Thyroid gland (tissue), 4 donors: Measurements from ENCODE around the gene COL21A1. TPM values are rescaled to one million over a fixed set of nuclear protein-coding genes. Genes with fewer than 3 reads are reported as not detected.

ENCODE experiments used
- DNase-seq, 2 donors: peaks; one replicate each; pipeline ENCODE4 v3.0.0-alpha.2; 2019
- H3K27ac ChIP-seq, 3 donors: fragments of 200-600 bp; sonication (generic); 1 replicate in 2 of 3; 2 replicates in 1 of 3; pipeline ENCODE4 v1.5.1; 2016 to 2019; ENCODE audit warnings: mild to moderate bottlenecking in 1 of 3, moderate library complexity in 1 of 3
- H3K27me3 ChIP-seq: fragments of 200-600 bp; sonication (generic); one replicate; pipeline ENCODE4 v1.5.1; 2019
- H3K36me3 ChIP-seq, 2 donors: fragments of 200-600 bp; sonication (generic); one replicate each; pipeline ENCODE4 v1.5.1; 2016 to 2019
- H3K4me1 ChIP-seq, 2 donors: fragments of 200-600 bp; sonication (generic); one replicate each; pipeline ENCODE4 v1.5.1; 2017 to 2019
- H3K4me3 ChIP-seq, 3 donors: fragments of 200-600 bp; sonication (generic); replicated peaks in 1 of 3; 1 replicate in 2 of 3; 2 replicates in 1 of 3; pipeline ENCODE4 v1.5.1; 2016; ENCODE audit warnings: mild to moderate bottlenecking in 1 of 3
- H3K9me3 ChIP-seq: fragments of 200-600 bp; sonication (generic); one replicate; pipeline ENCODE4 v1.5.1; 2017
- POLR2A ChIP-seq, 2 donors: fragments of 450-650 bp; IDR thresholded peaks; one replicate each; pipeline ENCODE4 v1.6.1; 2017; ENCODE audit warnings: antibody characterized with exemption in 2 of 2, mild to moderate bottlenecking in 2 of 2, moderate library complexity in 1 of 2
- WGBS, 2 donors: methylation state at CpG; one replicate each; pipeline ENCODE4 v1.1.5; 2017; 5-methylcytosine and 5-hydroxymethylcytosine counted together
- intact Hi-C: fragments of 100-400 bp; cut with DNase I; formaldehyde crosslinking; loops from one replicate; pipeline ENCODE4 v1.15.1; 2023
- total RNA-seq, 4 donors: library from RNA; depleted of rRNA; stranded (reverse); fragments of >200 nt; gene quantifications; one replicate each; pipeline ENCODE4 v1.2.3, GENCODE V29; 2016
- TF ChIP-seq, protein P1 (sequence below), 6 experiments: fragments of 200-600 bp in 3 of 6; fragments of 450-650 bp in 3 of 6; sonication (generic) in 3 of 6; IDR thresholded peaks; one replicate each; pipeline ENCODE4 v1.5.1; 2016 to 2019; ENCODE audit warnings: antibody characterized with exemption in 6 of 6, mild to moderate bottlenecking in 2 of 6, inconsistent platforms in 1 of 6, moderate library complexity in 1 of 6

Gene COL21A1
- total RNA-seq, 4 donors from 2014 or later = 1.6 to 8.8 (median 3.0) TPM

DNA sequence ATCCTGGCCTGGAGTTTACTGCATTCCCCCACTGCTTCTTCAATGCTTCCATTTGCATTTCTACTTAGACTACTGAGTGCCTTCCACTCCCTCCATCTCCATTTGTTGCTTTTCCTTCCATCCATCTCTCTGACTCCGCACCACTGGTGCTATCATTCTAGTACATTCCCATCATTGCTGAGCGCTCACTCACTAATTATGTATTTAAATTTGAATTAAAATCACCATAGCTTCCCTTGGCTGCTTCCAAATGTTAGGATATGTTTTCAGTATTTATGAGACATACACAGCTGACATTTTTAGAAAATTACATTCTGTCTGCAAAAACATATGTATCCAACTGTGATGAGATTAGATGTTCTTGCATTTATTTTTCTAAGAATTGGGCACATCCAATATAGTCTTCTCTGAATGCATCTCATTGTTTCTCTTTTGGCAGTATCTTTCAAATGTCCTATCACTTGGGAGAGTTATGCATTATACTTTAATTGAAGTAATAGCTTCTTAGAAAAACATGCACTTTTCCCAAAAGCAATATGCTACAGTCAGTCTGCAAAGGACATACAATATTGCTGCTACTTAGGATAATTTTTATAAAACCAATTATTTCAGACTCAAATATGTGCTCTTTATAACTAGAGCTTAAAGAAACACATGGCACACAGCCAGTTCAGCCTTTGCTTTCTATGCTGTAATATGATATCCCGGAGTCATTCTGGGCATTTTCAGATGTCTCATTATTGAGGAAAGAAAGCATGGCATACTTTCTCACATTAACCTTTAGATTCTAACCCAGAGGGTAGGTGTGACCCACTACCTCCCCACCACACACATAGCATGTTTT is 12.1 kb upstream of the COL21A1 start:
- WGBS, 2 donors = 69 to 77% methylated on average over 3 of the region's 3 CpGs

GRCh38 chr6:56255349-56255748 is 8.0 kb upstream of the COL21A1 start:
- WGBS, 2 donors = 82 to 92% methylated on average over 1 of the region's 1 CpG
- Histone ChIP-seq H3K27ac (no peak overlapping the region), H3K4me1 (no peaks in the 10 kb centered on the region), H3K27me3 (no peaks in the 10 kb centered on the region), H3K36me3 (no peaks in the 10 kb centered on the region), H3K4me3 (no peak overlapping the region), H3K9me3 (no peaks in the 10 kb centered on the region)
- no peak for DNase-seq
- intact Hi-C loops = no loop called here
- TF ChIP-seq POLR2A (IDR thresholded peaks at IDR 0.05) = no peak
- TF ChIP-seq, protein P1, sequence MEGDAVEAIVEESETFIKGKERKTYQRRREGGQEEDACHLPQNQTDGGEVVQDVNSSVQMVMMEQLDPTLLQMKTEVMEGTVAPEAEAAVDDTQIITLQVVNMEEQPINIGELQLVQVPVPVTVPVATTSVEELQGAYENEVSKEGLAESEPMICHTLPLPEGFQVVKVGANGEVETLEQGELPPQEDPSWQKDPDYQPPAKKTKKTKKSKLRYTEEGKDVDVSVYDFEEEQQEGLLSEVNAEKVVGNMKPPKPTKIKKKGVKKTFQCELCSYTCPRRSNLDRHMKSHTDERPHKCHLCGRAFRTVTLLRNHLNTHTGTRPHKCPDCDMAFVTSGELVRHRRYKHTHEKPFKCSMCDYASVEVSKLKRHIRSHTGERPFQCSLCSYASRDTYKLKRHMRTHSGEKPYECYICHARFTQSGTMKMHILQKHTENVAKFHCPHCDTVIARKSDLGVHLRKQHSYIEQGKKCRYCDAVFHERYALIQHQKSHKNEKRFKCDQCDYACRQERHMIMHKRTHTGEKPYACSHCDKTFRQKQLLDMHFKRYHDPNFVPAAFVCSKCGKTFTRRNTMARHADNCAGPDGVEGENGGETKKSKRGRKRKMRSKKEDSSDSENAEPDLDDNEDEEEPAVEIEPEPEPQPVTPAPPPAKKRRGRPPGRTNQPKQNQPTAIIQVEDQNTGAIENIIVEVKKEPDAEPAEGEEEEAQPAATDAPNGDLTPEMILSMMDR (IDR thresholded peaks at IDR 0.05) = no peak

More for the DNA sequence above, 12.1 kb upstream of the COL21A1 start:
- no peak overlapping the region for H3K4me3 ChIP-seq
- no peaks in the 10 kb centered on the region for H3K4me1 ChIP-seq
- peak; percentile 7 to 9 for DNase-seq
- H3K36me3 ChIP-seq = no peaks in the 10 kb centered on the region
- TF ChIP-seq, protein P1 (IDR thresholded peaks at IDR 0.05) = no peak
- no peak for TF ChIP-seq POLR2A (IDR thresholded peaks at IDR 0.05)
- H3K9me3 ChIP-seq = no peaks in the 10 kb centered on the region
- H3K27me3 ChIP-seq = no peaks in the 10 kb centered on the region
- no peak overlapping the region for H3K27ac ChIP-seq
- intact Hi-C loops = no loop called here

GRCh38 chr6:56250266-56250665 is 2.9 kb upstream of the COL21A1 start:
- intact Hi-C loops = no loop called here
- Histone ChIP-seq H3K27ac (no peak overlapping the region), H3K27me3 (no peaks in the 10 kb centered on the region), H3K9me3 (no peaks in the 10 kb centered on the region), H3K4me3 (no peak overlapping the region), H3K4me1 (peaks cover 5 to 15% of the 10 kb centered on the region in 2 donors), H3K36me3 (no peaks in the 10 kb centered on the region)
- no peak for DNase-seq
- TF ChIP-seq, protein P1 (IDR thresholded peaks at IDR 0.05) = no peak
- TF ChIP-seq POLR2A (IDR thresholded peaks at IDR 0.05) = no peak
- 51 to 94% methylated on average over 1 to 2 of the region's 2 CpGs for WGBS, 2 donors

DNA sequence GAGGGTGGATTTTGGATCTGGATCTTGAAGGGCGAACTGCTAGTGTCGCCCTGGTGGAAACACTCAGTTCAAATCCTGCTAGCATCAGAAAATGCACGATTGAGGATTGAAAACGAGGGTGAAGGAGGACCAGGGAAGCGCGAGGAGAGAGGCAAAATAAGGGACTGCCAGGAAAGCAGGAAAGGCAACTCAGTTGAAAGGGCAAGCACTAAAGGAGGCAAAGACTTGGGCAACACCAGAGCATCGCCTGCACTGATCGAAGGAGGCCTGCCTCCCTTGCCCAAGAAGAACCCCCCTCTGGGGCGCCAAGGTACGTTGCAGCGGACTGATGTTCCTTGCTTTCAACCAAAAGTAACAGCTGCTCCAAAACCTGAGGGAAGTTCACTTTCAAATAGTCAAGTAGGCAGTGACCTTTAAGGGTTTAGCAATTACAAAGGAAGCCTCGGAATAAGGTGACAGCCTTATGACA is 308 bp upstream of the COL21A1 start:
- intact Hi-C loops = no loop called here
- Histone ChIP-seq H3K9me3 (no peaks in the 10 kb centered on the region), H3K27me3 (no peaks in the 10 kb centered on the region), H3K4me1 (peaks cover 9 to 20% of the 10 kb centered on the region in 2 donors), H3K27ac (peak overlapping the region in 1 of 3 donors; percentile 27), H3K4me3 (peak overlapping the region in 2 of 3 donors; percentile 6 to 34), H3K36me3 (no peaks in the 10 kb centered on the region)
- no peak for TF ChIP-seq POLR2A (IDR thresholded peaks at IDR 0.05)
- TF ChIP-seq, protein P1 (IDR thresholded peaks at IDR 0.05) = no peak
- WGBS, 2 donors = 34 to 41% methylated on average over 12 of the region's 12 CpGs
- no peak for DNase-seq

DNA sequence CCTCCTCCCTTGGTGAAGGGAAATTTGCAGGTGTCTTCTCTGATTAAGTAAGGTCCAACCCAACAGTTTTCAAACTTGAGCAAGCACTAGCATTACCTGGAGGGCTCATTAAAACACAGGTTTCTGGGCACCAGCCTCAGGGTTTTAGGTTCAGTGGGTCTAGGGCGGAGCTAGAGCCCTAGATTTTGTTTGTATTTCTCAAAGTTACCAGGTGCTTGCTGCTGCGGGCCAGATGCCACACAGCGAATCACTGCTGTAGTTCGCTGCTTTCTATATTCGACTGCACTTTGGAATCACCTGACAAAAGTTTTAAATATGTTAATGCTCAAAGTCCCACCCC is 869 bp downstream of the COL21A1 start:
- 13 to 20% methylated on average over 5 of the region's 5 CpGs for WGBS, 2 donors
- peak overlapping the region in 2 of 3 donors; percentile 4 to 27 for H3K27ac ChIP-seq

More for the DNA sequence above, 869 bp downstream of the COL21A1 start:
- Histone ChIP-seq H3K9me3 (no peaks in the 10 kb centered on the region), H3K36me3 (no peaks in the 10 kb centered on the region), H3K27me3 (no peaks in the 10 kb centered on the region), H3K4me1 (peaks cover 14 to 25% of the 10 kb centered on the region in 2 donors), H3K4me3 (peak overlapping the region in 1 of 3 donors; percentile 34)
- DNase-seq = peak; percentile 33 to 44
- intact Hi-C loops = no loop called here
- TF ChIP-seq POLR2A (IDR thresholded peaks at IDR 0.05) = no peak
- TF ChIP-seq, protein P1 (IDR thresholded peaks at IDR 0.05) = no peak
